Measurements from ENCODE around the gene CSF3R.

CSF3R gene

GRCh38 chr1:36464605-36465393, 17.9 kb downstream of the CSF3R start:
- FAIRE-seq, result no peak
- DNase-seq (ENCODE audit: extremely low spot score, insufficient read length, low read depth), result no peak

DNA sequence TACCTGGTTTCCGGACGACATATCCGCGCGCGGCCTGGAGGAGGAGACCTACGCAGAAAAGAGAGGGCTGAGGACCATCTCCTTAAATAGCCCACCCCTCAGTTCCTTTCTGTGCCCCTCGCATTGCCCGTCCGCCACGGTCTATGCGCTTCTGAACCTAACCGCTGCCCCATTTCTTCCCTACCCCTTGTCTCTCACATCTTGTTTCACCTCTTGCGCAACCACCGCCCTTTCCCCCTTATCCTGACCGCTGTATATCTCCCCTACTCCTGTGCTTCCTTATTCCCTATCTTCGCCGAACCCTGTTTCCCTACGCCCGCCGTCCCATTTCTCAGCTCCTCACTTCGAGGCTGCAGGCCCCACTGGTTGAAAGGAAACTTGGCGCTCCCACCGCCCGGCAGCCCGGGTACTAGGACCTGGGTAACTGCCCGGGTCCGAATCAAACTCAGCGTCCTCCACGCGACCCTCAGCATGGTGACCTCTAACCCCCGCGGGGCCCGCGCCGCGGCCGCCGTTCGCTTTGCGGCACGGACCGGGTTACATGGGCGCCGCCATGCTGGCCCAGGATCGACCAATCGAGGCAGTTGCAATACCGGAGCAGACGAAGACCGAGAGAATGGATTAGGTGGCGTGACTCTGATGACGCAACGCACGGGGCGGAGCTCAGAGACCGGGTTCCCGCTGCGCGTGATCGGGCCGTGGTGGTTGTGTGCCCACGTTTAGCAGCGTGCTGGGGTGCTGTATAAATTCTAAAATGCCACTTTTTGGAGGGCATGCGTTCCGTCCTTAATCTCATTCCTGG, 18.7 kb downstream of the CSF3R start, which contains the start of gene MRPS15:
MRPS15 (minus strand) TSS at position 582 of the 802 bp plus-strand sequence; CDS start at position 473, 109 bp downstream.
- DNase-seq (ENCODE audit: extremely low spot score, insufficient read length, low read depth) (peak; percentile 94), FAIRE-seq (peak; percentile 99)

DNA sequence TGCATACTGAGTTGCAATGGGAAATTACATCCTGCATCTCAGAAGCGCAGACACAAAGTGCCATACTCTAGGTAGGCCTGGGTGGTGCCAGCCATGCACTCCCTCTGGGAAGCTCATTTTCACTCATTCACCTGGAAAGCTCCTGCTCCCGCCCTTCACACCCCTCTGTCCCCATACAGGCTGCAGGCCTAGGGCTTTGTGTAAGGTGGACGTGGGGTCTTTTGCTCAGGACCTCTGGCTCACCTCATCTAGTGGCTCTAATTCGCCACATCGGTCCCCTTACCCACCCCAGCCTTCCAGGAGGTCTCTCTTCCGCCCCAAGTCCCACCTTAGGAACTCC, 19.3 kb downstream of the CSF3R start:
- FAIRE-seq (peak; percentile 31), DNase-seq (ENCODE audit: extremely low spot score, insufficient read length, low read depth) (no peak)

- DNase-seq (ENCODE audit: extremely low spot score, insufficient read length, low read depth), result no peak
- FAIRE-seq, result no peak
Measured at GRCh38 chr1:36458910-36459309, 23.8 kb downstream of the CSF3R start.

DNA sequence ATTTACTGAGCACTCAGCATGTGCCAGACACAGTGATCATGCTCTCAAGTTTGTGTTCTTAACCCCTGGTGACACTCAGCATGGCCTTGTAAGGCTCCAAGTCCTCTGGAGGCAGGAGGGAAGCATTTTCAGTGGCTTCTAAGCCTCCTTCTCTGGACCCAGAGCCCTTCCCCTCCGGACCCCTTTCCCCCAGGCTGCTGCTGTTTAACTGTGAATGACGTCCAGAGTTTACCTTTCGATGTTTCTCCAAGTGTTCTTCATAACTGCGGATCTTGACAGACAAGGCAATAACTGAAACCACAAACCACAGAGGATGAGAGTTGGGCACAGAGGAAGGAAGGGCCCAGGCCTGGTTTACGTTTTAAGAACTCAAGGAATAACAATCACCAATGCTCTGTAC, 25.0 kb downstream of the CSF3R start:
- DNase-seq (ENCODE audit: extremely low spot score, insufficient read length, low read depth) (no peak), FAIRE-seq (no peak)

DNA sequence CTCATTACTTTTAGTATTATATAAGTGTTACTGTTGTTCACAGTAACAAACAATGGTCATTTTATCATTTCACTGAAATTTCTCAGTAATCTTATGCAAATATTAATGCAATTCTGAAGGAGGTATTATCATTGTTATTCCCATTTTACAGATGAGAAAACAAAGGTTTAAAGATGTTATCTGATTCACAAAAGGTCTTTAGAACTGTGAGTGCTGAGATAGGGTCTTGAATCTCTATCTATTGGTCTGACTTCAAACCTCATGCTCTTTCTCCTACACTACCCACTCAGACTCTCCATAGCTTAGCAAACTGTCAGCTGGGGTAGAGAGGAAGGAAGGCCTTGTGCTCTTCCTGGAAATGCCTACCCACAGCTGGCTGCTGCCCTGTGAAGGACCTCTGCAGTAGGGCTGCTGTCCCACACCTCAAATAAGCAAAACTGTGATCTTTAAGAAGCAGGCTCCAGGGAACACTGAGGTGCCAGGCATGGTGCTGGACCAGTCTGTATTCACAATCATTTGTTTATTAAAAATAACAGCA, 26.3 kb downstream of the CSF3R start:
- FAIRE-seq (no peak), DNase-seq (ENCODE audit: extremely low spot score, insufficient read length, low read depth) (no peak)

DNA sequence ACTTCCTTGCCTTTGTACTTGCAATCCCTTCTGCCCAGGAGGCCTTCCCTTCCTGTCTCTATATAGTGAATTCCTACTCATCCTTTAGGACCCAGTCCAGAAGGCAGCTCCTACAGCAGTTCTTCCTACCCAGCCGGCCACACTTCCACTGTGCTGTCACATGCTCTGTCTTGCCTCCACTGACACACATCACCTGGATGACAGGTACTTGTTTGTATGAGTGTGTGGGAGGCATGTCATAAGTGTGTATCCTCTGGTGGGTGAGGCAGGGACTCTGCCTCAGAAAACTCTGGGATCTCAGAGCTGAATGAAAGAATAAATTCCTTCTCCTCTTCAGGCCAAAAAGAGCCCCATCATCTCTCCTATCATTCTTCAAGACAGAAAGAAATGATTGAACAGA, 27.3 kb downstream of the CSF3R start:
- no peak for DNase-seq (ENCODE audit: extremely low spot score, insufficient read length, low read depth)
- no peak for FAIRE-seq

- no peak for DNase-seq (ENCODE audit: extremely low spot score, insufficient read length, low read depth)
- no peak for FAIRE-seq
Measured at GRCh38 chr1:36453600-36454388, 28.9 kb downstream of the CSF3R start.

DNA sequence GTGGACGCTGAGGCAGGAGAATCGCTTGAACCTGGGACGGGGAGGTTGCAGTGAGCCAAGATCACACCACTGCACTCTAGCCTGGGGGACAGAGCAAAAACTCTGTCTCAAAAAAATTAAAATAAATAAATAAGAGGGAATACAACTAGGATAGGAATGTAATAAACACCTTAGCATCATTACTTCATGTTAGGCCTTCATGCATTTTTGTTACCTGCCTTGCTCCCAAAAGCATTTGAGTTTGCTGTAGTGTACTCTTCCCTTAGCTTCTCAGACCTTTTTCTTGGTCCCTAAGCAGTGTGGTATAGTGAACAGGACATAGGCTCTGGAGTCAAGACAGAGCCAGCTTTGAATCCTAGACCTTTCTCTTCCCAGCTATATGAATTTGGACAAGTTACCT, 29.7 kb downstream of the CSF3R start:
- FAIRE-seq (no peak), DNase-seq (ENCODE audit: extremely low spot score, insufficient read length, low read depth) (no peak)

DNA sequence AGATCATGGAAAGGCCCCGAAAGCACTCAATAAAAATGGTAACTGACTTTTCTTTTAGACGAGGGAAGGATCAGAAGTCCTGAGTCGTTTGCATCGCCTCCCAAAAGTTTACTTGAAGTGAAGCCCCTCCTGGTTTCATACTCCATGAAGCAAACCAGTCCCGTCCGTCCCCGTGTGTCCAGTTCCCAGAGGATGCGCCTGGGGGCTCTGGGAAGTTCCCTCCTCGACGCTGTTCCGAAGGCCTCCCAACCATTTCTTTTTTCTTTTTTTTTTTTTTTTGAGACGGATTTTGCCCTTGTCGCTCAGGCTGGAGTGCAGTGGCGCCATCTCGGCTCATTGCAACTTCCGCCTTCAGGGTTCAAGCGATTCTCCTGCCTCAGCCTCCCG, 31.8 kb downstream of the CSF3R start:
- DNase-seq (ENCODE audit: extremely low spot score, insufficient read length, low read depth), result no peak

GRCh38 chr1:36450270-36450918, 32.3 kb downstream of the CSF3R start, which contains the start of gene OSCP1:
TSS of gene OSCP1 (minus strand) at chr1:36450451. CDS start at chr1:36450369, 82 bp downstream.
- peak; percentile 98 for FAIRE-seq
- peak; percentile 100 for DNase-seq (ENCODE audit: extremely low spot score, insufficient read length, low read depth)

More for the DNA sequence above, 31.8 kb downstream of the CSF3R start:
- FAIRE-seq, result no peak

DNA sequence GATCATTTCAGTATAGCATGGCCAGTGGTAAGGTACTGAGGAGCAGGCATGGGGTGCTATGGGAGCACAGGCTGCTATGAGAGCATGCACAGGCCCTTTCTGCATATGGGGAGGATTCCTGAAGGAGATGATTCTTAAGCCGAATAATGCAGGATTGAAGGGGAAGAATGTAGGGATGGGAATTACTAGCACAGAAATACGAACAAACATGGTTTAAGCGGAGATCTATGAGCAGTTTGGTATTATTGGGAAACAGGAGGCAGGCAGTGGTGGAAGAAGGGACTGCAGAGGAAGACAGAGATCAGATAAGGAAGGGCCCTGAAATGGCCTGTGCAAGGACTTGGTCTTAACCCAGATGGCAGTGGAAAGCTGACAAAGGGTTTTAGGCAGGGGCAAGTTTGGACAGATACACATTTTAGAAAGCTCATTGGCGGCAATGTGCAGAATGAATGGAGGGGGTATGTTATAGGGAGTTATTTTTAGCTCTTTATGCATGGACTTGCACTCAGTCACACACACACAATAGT, 34.1 kb downstream of the CSF3R start:
- DNase-seq (ENCODE audit: extremely low spot score, insufficient read length, low read depth) (no peak), FAIRE-seq (no peak)

GRCh38 chr1:36447450-36447849, 35.3 kb downstream of the CSF3R start:
- FAIRE-seq, result no peak
- no peak for DNase-seq (ENCODE audit: extremely low spot score, insufficient read length, low read depth)

- FAIRE-seq (no peak), DNase-seq (ENCODE audit: extremely low spot score, insufficient read length, low read depth) (no peak)
Measured at GRCh38 chr1:36446746-36447145, 36.0 kb downstream of the CSF3R start.

- FAIRE-seq, result no peak
- DNase-seq (ENCODE audit: extremely low spot score, insufficient read length, low read depth), result no peak
Measured at GRCh38 chr1:36446271-36446670, 36.4 kb downstream of the CSF3R start.

- FAIRE-seq (no peak), DNase-seq (ENCODE audit: extremely low spot score, insufficient read length, low read depth) (no peak)
Measured at GRCh38 chr1:36443297-36443696, 39.4 kb downstream of the CSF3R start.

- no peak for FAIRE-seq
- DNase-seq (ENCODE audit: extremely low spot score, insufficient read length, low read depth), result no peak
Measured at GRCh38 chr1:36442337-36442736, 40.4 kb downstream of the CSF3R start.

- DNase-seq (ENCODE audit: extremely low spot score, insufficient read length, low read depth), result no peak
Measured at GRCh38 chr1:36440646-36441045, 42.1 kb downstream of the CSF3R start.

DNA sequence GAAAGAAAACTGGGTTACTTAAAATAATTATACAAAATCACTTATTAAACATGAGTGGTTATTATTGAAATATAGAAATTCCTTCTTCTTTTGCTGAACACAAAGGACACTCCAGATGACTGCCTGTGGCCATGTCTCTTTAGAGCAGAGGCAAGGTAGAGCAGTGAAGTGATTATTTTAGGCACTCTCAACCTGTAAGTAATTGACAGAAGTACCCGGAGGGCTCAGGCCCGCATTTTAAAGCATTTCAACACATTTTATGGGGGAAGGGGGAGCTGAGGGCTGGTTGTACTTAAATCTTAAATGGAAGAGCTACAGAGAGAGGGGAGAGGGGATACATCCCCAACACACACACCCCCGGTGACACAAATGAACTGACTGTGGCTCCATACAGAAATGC, 42.7 kb downstream of the CSF3R start:
- no peak for DNase-seq (ENCODE audit: extremely low spot score, insufficient read length, low read depth)

More at GRCh38 chr1:36440646-36441045, 42.1 kb downstream of the CSF3R start:
- no peak for FAIRE-seq

More for the DNA sequence above, 42.7 kb downstream of the CSF3R start:
- FAIRE-seq, result no peak
